HG02970 (cell line): ENCODE data around the gene ADAM10.

Source experiments
- ATAC-seq: cut with Tn5 transposase; IDR thresholded peaks from one replicate; pipeline ENCODE4 v1.9.1; 2021; ENCODE audit warnings: mild to moderate bottlenecking, moderate library complexity, moderate number of reproducible peaks; ENCODE audit not compliant: unreplicated experiment, low FRiP score

ADAM10 gene

GRCh38 chr15:58587486-58587885 lies 162.0 kb downstream of the ADAM10 start:
- no peak for ATAC-seq

GRCh38 chr15:58585693-58586443 lies 163.6 kb downstream of the ADAM10 start:
- no peak for ATAC-seq

- no peak for ATAC-seq
Measured at GRCh38 chr15:58584789-58585461, 164.6 kb downstream of the ADAM10 start.

- ATAC-seq: no peak
Measured at GRCh38 chr15:58583171-58583908, 166.2 kb downstream of the ADAM10 start.

GRCh38 chr15:58582160-58582559 lies 167.3 kb downstream of the ADAM10 start:
- no peak for ATAC-seq

- no peak for ATAC-seq
Measured at GRCh38 chr15:58576657-58577056, 172.8 kb downstream of the ADAM10 start.

GRCh38 chr15:58575045-58575786 lies 174.3 kb downstream of the ADAM10 start:
- no peak for ATAC-seq

- no peak for ATAC-seq
Measured at GRCh38 chr15:58574631-58575030, 174.9 kb downstream of the ADAM10 start.

GRCh38 chr15:58573270-58573669 lies 176.2 kb downstream of the ADAM10 start:
- ATAC-seq: no peak

GRCh38 chr15:58572521-58572920 lies 177.0 kb downstream of the ADAM10 start:
- no peak for ATAC-seq

GRCh38 chr15:58571491-58571890 lies 178.0 kb downstream of the ADAM10 start:
- no peak for ATAC-seq

GRCh38 chr15:58569455-58569854 lies 180.1 kb downstream of the ADAM10 start:
- no peak for ATAC-seq

GRCh38 chr15:58568157-58568571 lies 181.3 kb downstream of the ADAM10 start:
- ATAC-seq: no peak

GRCh38 chr15:58566029-58566428 lies 183.5 kb downstream of the ADAM10 start:
- no peak for ATAC-seq

GRCh38 chr15:58565619-58566018 lies 183.9 kb downstream of the ADAM10 start:
- no peak for ATAC-seq

GRCh38 chr15:58564981-58565380 lies 184.5 kb downstream of the ADAM10 start:
- ATAC-seq: no peak

- no peak for ATAC-seq
Measured at GRCh38 chr15:58562135-58562534, 187.4 kb downstream of the ADAM10 start.

GRCh38 chr15:58561321-58561720 lies 188.2 kb downstream of the ADAM10 start:
- no peak for ATAC-seq

GRCh38 chr15:58559904-58560588 lies 189.5 kb downstream of the ADAM10 start:
- ATAC-seq: no peak

- ATAC-seq: no peak
Measured at GRCh38 chr15:58558777-58559176, 190.7 kb downstream of the ADAM10 start.
